Adrenal gland (tissue), 12 donors: ENCODE results near the gene CHKA. TPM values are rescaled to one million over a fixed set of nuclear protein-coding genes. Genes with fewer than 3 reads are reported as not detected.
A peak's percentile ranks its signal among the peaks of the same experiment; 100 is the strongest.

Experiments
- DNase-seq, 7 donors: peaks; one replicate each; pipeline ENCODE4 v3.0.0-alpha.2; 2019 to 2020
- H3K27ac ChIP-seq, 5 donors: fragments of 200-600 bp; sonication (generic) in 4 of 5; 1 replicate in 3 of 5; 2 replicates in 2 of 5; pipeline versions ENCODE4 v1.5.1 to v1.8.0; 2016 to 2020; ENCODE audit warnings: mild to moderate bottlenecking in 1 of 5
- H3K27me3 ChIP-seq: fragments of 200-600 bp; 2 replicates; pipeline ENCODE4 v1.8.0; 2021
- H3K36me3 ChIP-seq, 2 donors: fragments of 200-600 bp; replicated peaks in 1 of 2; 1 replicate in 1 of 2; 2 replicates in 1 of 2; pipeline versions ENCODE4 v1.5.1 to v1.8.0; 2018 to 2022
- H3K4me1 ChIP-seq, 2 donors: fragments of 200-600 bp; replicated peaks in 1 of 2; 1 replicate in 1 of 2; 2 replicates in 1 of 2; pipeline versions ENCODE4 v1.5.1 to v1.8.0; 2018 to 2021
- H3K4me3 ChIP-seq, 4 donors: fragments of 200-600 bp; sonication (generic) in 3 of 4; one replicate each; pipeline ENCODE4 v1.5.1; 2016 to 2018
- H3K9me3 ChIP-seq, 3 donors: fragments of 200-600 bp; sonication (generic) in 1 of 3; replicated peaks in 1 of 3; 1 replicate in 2 of 3; 2 replicates in 1 of 3; pipeline versions ENCODE4 v1.5.1 to v1.8.0; 2016 to 2021
- CTCF ChIP-seq, 6 experiments: fragments of 450-650 bp in 4 of 6; fragments of 200-600 bp in 2 of 6; sonication (generic) in 1 of 6; IDR thresholded peaks; 1 replicate in 5 of 6; 2 replicates in 1 of 6; pipeline versions ENCODE4 v1.5.1 to v1.8.0; 2016 to 2021; ENCODE audit warnings: antibody characterized with exemption in 6 of 6, mild to moderate bottlenecking in 2 of 6, moderate library complexity in 1 of 6
- POLR2A ChIP-seq, 2 donors: fragments of 450-650 bp; IDR thresholded peaks; one replicate each; pipeline ENCODE4 v1.6.1; 2017; ENCODE audit warnings: antibody characterized with exemption in 2 of 2, mild to moderate bottlenecking in 2 of 2, moderate library complexity in 1 of 2
- WGBS, 4 donors: extraction: QIAGEN DNeasy Blood & Tissue Kit in 2 of 4; methylation state at CpG; one replicate each; pipeline versions ENCODE4 v1.1.5 to v1.1.7; 2013 to 2017; 5-methylcytosine and 5-hydroxymethylcytosine counted together
- intact Hi-C, 2 donors: fragments of 100-400 bp; cut with DNase I; formaldehyde crosslinking; loops; one replicate each; pipeline versions ENCODE4 v1.14.1 to v1.15.0; 2022 to 2023
- polyA plus RNA-seq, 3 donors: library from polyadenylated mRNA; stranded (reverse); fragments of 200-250 nt in 2 of 3; fragments of 350-450 nt in 1 of 3; fragmentation: Illumina TruSeq in 1 of 3; extraction: RNeasy Lipid Tissue Mini Kit (QIAGEN cat#74804) in 1 of 3; gene quantifications; one replicate each; pipeline ENCODE4 v1.2.3, GENCODE V29; 2013 to 2014
- total RNA-seq, 9 donors: library from RNA; depleted of rRNA in 4 of 9; stranded (reverse); fragments of >200 nt in 4 of 9; fragments of 120-200 nt in 1 of 9; fragmentation: NEBNext Ultra II Directional in 1 of 9; extraction: Animal tissue kit (Norgen Biotek cat#: 25700) in 1 of 9; gene quantifications; one replicate each; pipeline versions ENCODE4 v1.1.0 to v1.2.4, GENCODE V29; 2013 to 2023
- donor health status: healthy with polysubstance abuse.
- donor health status: Bipolar disorder and iron deficiency.
- donor health status: DM: yes; HTN: yes; CAD: no.
- donor health status: DM: no; HTN: no; CAD: no.
- donor health status: DM: no; HTN: no; CAD: no.
- donor health status: DM: yes; HTN: yes; CAD: no.

CHKA gene
- total and polyA plus RNA-seq, 12 donors = 26.6 to 105 (median 54.6) TPM

- Histone ChIP-seq H3K27ac (peak overlapping the region in 3 of 5 donors; percentile 34 to 96 (median 81)), H3K36me3 (peaks cover 0 to 4% of the 10 kb centered on the region in 2 donors), H3K27me3 (no peaks in the 10 kb centered on the region), H3K9me3 (no peaks in the 10 kb centered on the region), H3K4me3 (no peak overlapping the region), H3K4me1 (peaks cover 21 to 27% of the 10 kb centered on the region in 2 donors)
- DNase-seq = no peak
- TF ChIP-seq CTCF (IDR thresholded peaks at IDR 0.05) (no peak), POLR2A (IDR thresholded peaks at IDR 0.05) (no peak)
- 84 to 94% (median 89%) methylated on average over 6 to 18 of the region's 18 CpGs for WGBS, 4 donors
- intact Hi-C loops = no loop called here
Observed at GRCh38 chr11:68026391-68027105, 94.6 kb downstream of the CHKA start.

- intact Hi-C loops = no loop called here
- peaks cover 15 to 34% of the 10 kb centered on the region in 2 donors for H3K4me1 ChIP-seq
- DNase-seq = no peak
Observed at GRCh38 chr11:68025047-68025446, 96.1 kb downstream of the CHKA start.

GRCh38 chr11:68024508-68024907, 96.7 kb downstream of the CHKA start:
- 80 to 91% (median 89%) methylated on average over 5 of the region's 5 CpGs for WGBS, 4 donors
- intact Hi-C loops = no loop called here
- H3K4me3 ChIP-seq = no peak overlapping the region
- H3K4me1 ChIP-seq = peaks cover 10 to 33% of the 10 kb centered on the region in 2 donors
- no peaks in the 10 kb centered on the region for H3K9me3 ChIP-seq
- peaks cover 0 to 5% of the 10 kb centered on the region in 2 donors for H3K36me3 ChIP-seq
- TF ChIP-seq POLR2A (IDR thresholded peaks at IDR 0.05) (no peak), CTCF (IDR thresholded peaks at IDR 0.05) (no peak)
- H3K27ac ChIP-seq = no peak overlapping the region
- H3K27me3 ChIP-seq = no peaks in the 10 kb centered on the region
- no peak for DNase-seq

More at GRCh38 chr11:68025047-68025446, 96.1 kb downstream of the CHKA start:
- peaks cover 0 to 5% of the 10 kb centered on the region in 2 donors for H3K36me3 ChIP-seq
- WGBS, 4 donors = 70 to 90% (median 80%) methylated on average over 5 of the region's 5 CpGs
- no peaks in the 10 kb centered on the region for H3K9me3 ChIP-seq
- H3K27me3 ChIP-seq = no peaks in the 10 kb centered on the region
- H3K27ac ChIP-seq = no peak overlapping the region
- no peak for TF ChIP-seq POLR2A (IDR thresholded peaks at IDR 0.05)
- TF ChIP-seq CTCF (IDR thresholded peaks at IDR 0.05) = no peak
- no peak overlapping the region for H3K4me3 ChIP-seq

- no peak for TF ChIP-seq POLR2A (IDR thresholded peaks at IDR 0.05)
- TF ChIP-seq CTCF (IDR thresholded peaks at IDR 0.05) = no peak
- peaks cover 0 to 5% of the 10 kb centered on the region in 2 donors for H3K36me3 ChIP-seq
- no peak for DNase-seq
- no peaks in the 10 kb centered on the region for H3K9me3 ChIP-seq
- WGBS, 4 donors = 85 to 93% (median 91%) methylated on average over 2 to 13 of the region's 13 CpGs
- intact Hi-C loops = no loop called here
- H3K27ac ChIP-seq = no peak overlapping the region
- no peaks in the 10 kb centered on the region for H3K27me3 ChIP-seq
- no peak overlapping the region for H3K4me3 ChIP-seq
- peaks cover 2 to 25% of the 10 kb centered on the region in 2 donors for H3K4me1 ChIP-seq
Observed at GRCh38 chr11:68022531-68022930, 98.7 kb downstream of the CHKA start.
